ENCODE data around the gene DPEP2. TPM values are rescaled to one million over a fixed set of nuclear protein-coding genes. Genes with fewer than 3 reads are reported as not detected.
"Not testable (repeated sequence)": the region's sequence is repeated elsewhere in the genome, so short reads cannot be mapped to it uniquely, and the experiment has no call there.

Gene DPEP2
- 1 to 10 TPM in 3 of 4 donors, under 1 TPM in 1; 0.22 to 2.5 (median 2.1) TPM for total RNA-seq

DNA sequence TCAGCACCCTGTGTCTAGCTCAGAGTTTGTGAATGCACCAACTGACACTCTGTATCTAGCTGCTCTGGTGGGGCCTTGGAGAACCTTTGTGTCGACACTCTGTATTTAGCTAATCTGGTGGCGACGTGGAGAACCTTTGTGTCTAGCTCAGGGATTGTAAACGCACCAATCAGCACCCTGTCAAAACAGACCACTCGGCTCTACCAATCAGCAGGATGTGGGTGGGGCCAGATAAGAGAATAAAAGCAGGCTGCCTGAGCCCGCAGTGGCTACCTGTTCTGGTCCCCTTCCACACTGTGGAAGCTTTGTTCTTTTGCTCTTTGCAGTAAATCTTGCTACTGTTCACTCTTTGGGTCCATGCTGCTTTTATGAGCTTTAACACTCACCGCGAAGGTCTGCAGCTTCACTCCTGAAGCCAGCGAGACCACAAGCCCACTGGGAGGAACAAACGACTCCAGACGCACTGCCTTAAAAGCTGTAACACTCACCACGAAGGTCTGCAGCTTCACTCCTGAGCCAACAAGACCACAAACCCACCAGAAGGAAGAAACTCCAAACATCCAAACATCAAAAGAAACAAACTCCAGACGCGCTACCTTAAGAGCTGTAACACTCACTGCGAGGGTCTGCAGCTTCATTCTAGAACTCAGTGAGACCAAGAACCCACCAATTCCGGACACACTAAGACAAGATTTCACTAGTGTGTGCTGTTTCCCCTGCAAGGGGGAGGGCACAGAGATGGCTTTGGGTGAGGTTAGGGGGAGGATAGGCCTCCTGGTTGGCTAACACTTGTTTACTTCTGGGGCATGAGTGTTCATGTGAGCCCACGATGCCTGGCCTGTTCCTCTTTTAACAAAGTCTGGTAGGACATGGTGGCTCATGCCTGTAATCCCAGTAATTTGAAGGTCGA lies at the start of gene DPEP2:
Gene DPEP2 (minus strand): TSS at position 706 of the 910 bp plus-strand sequence. CDS start 6,272 bp downstream, outside the sequence.
- not testable (repeated sequence) for H3K27me3 ChIP-seq

DNA sequence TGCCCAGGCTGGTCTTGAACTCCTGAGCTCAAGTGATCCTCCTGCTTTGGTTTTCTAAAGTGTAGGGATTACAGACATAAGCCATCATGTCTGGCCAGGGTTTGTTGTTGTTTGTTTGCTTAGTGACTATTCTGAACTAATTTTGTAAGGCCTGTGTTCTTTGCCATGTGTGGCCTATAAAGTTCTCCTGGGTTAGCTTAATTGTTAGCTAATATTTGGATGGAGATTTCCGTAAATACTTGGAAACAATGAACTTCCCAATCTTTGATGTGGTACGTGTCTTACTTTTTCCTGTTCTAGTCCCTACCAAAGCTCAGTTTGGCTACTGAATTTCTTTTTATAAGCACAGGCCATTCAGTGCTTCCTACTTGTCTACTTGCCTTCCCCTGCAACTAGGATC lies 48.7 kb upstream of the DPEP2 start:
- Histone ChIP-seq H3K27me3 (no peaks in the 10 kb centered on the region), H3K4me1 (no peaks in the 10 kb centered on the region), H3K9me3 (no peaks in the 10 kb centered on the region), H3K36me3 (peaks cover 0 to 5% of the 10 kb centered on the region in 2 donors), H3K4me3 (replicated peaks in 1 of 3) (no peak overlapping the region), H3K27ac (no peak overlapping the region)
- no peak for TF ChIP-seq POLR2A (IDR thresholded peaks at IDR 0.05)
- no peak for TF ChIP-seq CTCF (IDR thresholded peaks at IDR 0.05)
- 84 to 88% methylated on average over 2 of the region's 2 CpGs for WGBS, 2 donors
- intact Hi-C loops (cut with DNase I) = no loop called here
- no peak for DNase-seq

More for the DNA sequence above, at the start of gene DPEP2:
- intact Hi-C loops (cut with DNase I) = loop anchor here (10.0 kb wide), 1 partner anchor 236 kb away; the partner anchor contains the start of gene ESRP2
- not testable (repeated sequence) for H3K36me3 ChIP-seq; DNase-seq; H3K4me1 ChIP-seq; H3K4me3 ChIP-seq (replicated peaks in 1 of 3); H3K9me3 ChIP-seq
- 79 to 81% methylated on average over 18 of the region's 18 CpGs for WGBS, 2 donors
- peak within 1 kb of the TSS in 1 of 3 donors; percentile 43 for H3K27ac ChIP-seq

GRCh38 chr16:68046106-68046505 lies 46.8 kb upstream of the DPEP2 start:
- WGBS, 2 donors = 89 to 90% methylated on average over 7 of the region's 7 CpGs
- intact Hi-C loops (cut with DNase I) = no loop called here
- Histone ChIP-seq H3K4me1 (no peaks in the 10 kb centered on the region), H3K27me3 (no peaks in the 10 kb centered on the region), H3K27ac (no peak overlapping the region), H3K9me3 (no peaks in the 10 kb centered on the region), H3K4me3 (replicated peaks in 1 of 3) (no peak overlapping the region), H3K36me3 (peaks cover 0 to 5% of the 10 kb centered on the region in 2 donors)
- TF ChIP-seq POLR2A (IDR thresholded peaks at IDR 0.05) (no peak), CTCF (IDR thresholded peaks at IDR 0.05) (no peak)
- DNase-seq = no peak

- 87 to 92% methylated on average over 2 of the region's 2 CpGs for WGBS, 2 donors
- TF ChIP-seq CTCF (IDR thresholded peaks at IDR 0.05) (no peak), POLR2A (IDR thresholded peaks at IDR 0.05) (no peak)
- Histone ChIP-seq H3K27ac (no peak overlapping the region), H3K36me3 (no peaks in the 10 kb centered on the region), H3K27me3 (no peaks in the 10 kb centered on the region), H3K4me1 (peaks cover 0 to 3% of the 10 kb centered on the region in 2 donors), H3K4me3 (replicated peaks in 1 of 3) (no peak overlapping the region), H3K9me3 (no peaks in the 10 kb centered on the region)
- intact Hi-C loops (cut with DNase I) = loop anchor here (5.0 kb wide), 2 partner anchors 49 to 159 kb away; partner anchors contain the start of gene NRN1L
- DNase-seq = no peak
These were observed 42.5 kb upstream of the DPEP2 start for GRCh38 chr16:68041783-68042182.

DNA sequence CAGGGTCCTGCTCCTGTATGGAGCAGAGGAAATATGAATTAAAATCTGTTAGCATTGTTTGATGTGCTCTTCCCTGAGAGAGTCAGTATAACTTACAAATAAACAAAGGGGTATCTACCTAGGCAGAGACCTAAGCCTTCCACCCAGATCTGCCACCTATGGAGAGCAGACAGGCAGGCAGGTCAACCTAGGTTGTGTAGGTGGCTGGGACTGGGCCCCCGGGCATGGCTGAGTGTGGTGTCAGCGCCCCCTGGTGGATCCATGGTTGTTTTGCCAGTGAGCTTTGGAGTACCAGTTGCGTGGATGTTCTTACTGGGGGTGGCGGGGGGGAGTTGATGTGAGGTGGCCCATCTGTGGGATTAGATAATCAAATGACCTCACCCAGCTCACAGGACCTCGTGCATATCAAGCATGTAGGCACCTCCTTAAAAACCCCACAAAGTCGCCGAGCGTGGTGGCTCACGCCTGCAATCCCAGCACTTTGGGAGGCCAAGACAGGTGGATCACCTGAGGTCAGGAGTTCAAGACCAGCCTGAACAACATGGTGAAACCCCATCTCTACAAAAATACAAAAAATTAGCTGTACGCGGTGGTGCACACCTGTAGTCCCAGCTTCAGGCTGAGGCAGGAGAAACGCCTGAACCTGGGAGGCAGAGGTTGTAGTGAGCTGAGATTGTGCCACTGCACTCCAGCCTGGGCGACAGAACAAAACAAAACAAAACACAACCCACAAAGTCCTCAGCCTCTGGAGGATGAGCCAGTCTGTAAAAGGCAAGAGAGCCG lies 41.4 kb upstream of the DPEP2 start:
- 71 to 80% methylated on average over 11 to 12 of the region's 14 CpGs for WGBS, 2 donors
- peak; percentile 79 to 85 for DNase-seq
- Histone ChIP-seq H3K36me3 (no peaks in the 10 kb centered on the region), H3K27me3 (no peaks in the 10 kb centered on the region), H3K27ac (no peak overlapping the region), H3K4me3 (replicated peaks in 1 of 3) (no peak overlapping the region), H3K4me1 (peaks cover 0 to 3% of the 10 kb centered on the region in 2 donors), H3K9me3 (no peaks in the 10 kb centered on the region)
- intact Hi-C loops (cut with DNase I) = loop anchor here (5.0 kb wide), 2 partner anchors 48 to 158 kb away; partner anchors contain the start of gene NRN1L
- TF ChIP-seq CTCF (IDR thresholded peaks at IDR 0.05) = peak; percentile 69 to 92 (median 87)
- no peak for TF ChIP-seq POLR2A (IDR thresholded peaks at IDR 0.05)

Data from thyroid gland (tissue), 4 donors.